Measurements from ENCODE around the gene TEAD3. TPM values are rescaled to one million over a fixed set of nuclear protein-coding genes. Genes with fewer than 3 reads are reported as not detected.
A peak's percentile ranks its signal among the peaks of the same experiment; 100 is the strongest.

The TEAD3 gene
- total RNA-seq, 2 experiments from 2014 or later = 1.4 to 1.5 TPM

DNA sequence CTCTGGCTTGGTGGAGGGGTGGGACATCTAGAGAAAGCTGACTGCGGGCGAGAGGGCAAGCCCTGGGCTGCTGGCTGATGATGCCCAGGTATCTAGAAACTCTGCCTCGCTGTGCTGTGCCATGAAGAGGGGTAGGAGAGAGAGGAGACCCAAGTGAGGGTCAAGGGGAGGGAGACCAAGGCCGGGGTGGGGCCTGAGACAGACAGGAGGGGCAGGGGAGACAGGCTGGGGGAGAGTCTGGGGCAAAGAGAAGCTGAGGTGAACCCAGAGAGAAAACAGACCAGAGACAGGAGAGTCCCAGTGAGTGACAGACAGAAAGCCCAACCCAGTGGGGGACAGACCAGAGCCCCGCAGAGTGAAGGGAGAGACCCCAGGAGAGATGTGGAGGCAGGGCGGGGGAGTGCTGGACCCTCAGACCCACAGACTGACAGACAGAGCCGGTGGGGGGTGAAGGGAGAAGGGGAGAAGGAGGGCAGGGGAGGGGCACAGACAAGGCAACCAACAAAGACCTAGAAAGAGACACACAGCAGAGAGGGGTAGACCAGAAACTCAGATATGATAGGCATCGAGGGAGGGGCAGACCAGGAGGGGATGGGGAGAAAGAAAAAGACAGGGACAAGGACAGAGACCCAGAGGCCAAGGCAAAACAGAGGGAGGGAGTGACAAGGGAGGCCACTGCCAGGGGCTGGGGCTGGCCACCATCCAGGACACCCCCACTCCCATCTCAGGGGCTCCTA lies 5.9 kb downstream of the TEAD3 start:
- Mint-ChIP-seq H3K4me3 (no peak overlapping the region), H3K9me3 (ENCODE audit: low read depth) (no peaks in the 10 kb centered on the region), H3K36me3 (ENCODE audit: low read depth) (no peaks in the 10 kb centered on the region), H3K27me3 (no peaks in the 10 kb centered on the region), H3K4me1 (peaks cover 10% of the 10 kb centered on the region), H3K27ac (no peak overlapping the region)
- ChIA-PET CTCF (interaction anchor here (1.9 kb wide), 1 partner anchor 19 kb away, joined by 4 read pairs; no protein-coding TSS in a partner anchor), POLR2A (no interaction called here)
- intact Hi-C loops (cut with DNase I, micrococcal nuclease) = no loop called here
- ATAC-seq (no peak), DNase-seq (no peak)

DNA sequence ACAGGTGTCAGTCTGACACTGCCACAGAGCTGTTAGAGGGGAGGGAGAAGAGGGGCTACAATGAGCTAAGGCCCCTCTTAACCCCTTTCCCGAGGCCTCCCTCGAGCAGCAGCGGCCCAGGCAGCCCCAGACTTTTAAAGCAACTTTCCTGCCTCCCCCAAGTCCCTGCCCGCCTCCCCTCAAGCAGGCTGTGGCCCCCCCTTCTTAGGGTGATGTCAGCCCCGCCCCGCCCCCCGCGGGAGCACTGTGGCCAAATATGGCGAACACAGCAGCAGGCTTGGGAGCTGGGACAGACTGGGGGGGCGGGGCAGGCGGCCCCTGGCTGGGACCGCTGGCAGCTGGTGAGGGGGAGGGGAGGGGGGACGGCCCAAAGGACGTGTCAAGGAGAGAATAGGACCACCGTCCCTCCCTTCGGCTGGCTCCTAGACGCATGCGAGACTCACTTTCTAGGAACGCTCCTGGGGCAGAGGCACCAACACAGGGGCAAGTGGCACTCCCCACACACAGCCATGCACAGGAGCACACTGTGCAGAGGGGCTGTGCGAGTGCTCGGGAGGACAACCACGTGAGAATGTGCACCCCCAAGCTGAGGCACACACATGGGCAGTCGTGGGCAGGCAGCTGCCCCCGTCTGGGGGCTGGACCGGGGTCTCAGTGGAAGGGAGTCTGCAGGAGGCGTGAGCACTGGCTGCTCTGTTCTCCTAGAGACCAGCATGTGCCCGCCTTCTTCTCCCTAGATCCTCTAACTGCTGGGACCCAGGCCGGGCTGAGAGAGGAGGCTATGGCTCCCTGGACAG lies 6.7 kb downstream of the TEAD3 start:
- Mint-ChIP-seq H3K9me3 (ENCODE audit: low read depth) (no peaks in the 10 kb centered on the region), H3K27ac (no peak overlapping the region), H3K27me3 (no peaks in the 10 kb centered on the region), H3K36me3 (ENCODE audit: low read depth) (no peaks in the 10 kb centered on the region), H3K4me1 (peaks cover 10% of the 10 kb centered on the region), H3K4me3 (no peak overlapping the region)
- DNase-seq (no peak), ATAC-seq (no peak)
- intact Hi-C loops (cut with DNase I, micrococcal nuclease) = no loop called here
- CTCF ChIA-PET = interaction anchor here (0.5 to 1.9 kb wide), 4 partner anchors 16 to 166 kb away, joined by 3 to 6 read pairs (median 4); no protein-coding TSS in a partner anchor
- POLR2A ChIA-PET = no interaction called here

DNA sequence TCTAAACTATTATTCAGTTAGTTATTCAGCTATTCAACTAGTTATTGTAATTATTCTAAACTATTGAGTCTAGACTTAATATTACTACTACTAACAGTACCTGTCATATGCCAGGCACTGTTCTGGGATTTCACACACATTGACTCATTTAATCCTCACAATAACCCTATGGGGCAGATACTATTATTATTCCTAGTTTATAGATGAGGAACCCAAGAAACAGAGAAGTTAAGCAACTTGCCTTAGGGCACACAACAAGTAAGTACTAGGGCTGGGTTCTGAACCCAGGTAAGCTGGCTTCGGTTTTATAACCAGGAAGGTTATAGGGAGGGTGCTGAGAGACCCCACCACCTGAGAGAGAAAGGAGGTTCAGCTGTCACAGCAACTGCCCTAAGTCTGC lies 7.8 kb downstream of the TEAD3 start:
- H3K4me1 Mint-ChIP-seq = peaks cover 9% of the 10 kb centered on the region
- H3K27ac Mint-ChIP-seq = no peak overlapping the region
- ChIA-PET CTCF (interaction anchor here (1.0 to 1.9 kb wide), 2 partner anchors 17 to 71 kb away, joined by 3 to 4 read pairs; no protein-coding TSS in a partner anchor), POLR2A (no interaction called here)
- H3K36me3 Mint-ChIP-seq (ENCODE audit: low read depth) = no peaks in the 10 kb centered on the region
- DNase-seq (no peak), ATAC-seq (no peak)
- H3K4me3 Mint-ChIP-seq = no peak overlapping the region
- H3K9me3 Mint-ChIP-seq (ENCODE audit: low read depth) = no peaks in the 10 kb centered on the region
- H3K27me3 Mint-ChIP-seq = no peaks in the 10 kb centered on the region
- intact Hi-C loops (cut with DNase I, micrococcal nuclease) = no loop called here

DNA sequence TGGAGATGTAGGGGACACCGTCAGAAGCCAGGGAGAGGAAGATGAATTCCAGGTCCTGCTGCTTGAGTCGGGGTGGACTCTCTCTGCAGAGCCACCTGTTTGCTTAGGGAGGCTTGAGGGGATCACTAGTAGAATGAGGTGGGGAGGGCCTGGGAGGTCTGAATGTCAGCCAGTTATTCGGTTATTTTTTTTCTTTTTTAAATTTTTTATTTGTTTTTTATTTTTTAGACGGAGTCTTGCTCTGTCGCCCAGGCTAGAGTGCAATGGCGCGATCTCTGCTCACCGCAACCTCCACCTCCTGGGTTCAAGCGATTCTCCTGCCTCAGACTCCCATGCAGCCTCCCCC lies 8.4 kb downstream of the TEAD3 start:
- Mint-ChIP-seq H3K9me3 (ENCODE audit: low read depth) (no peaks in the 10 kb centered on the region), H3K27ac (no peak overlapping the region), H3K36me3 (ENCODE audit: low read depth) (no peaks in the 10 kb centered on the region), H3K4me3 (no peak overlapping the region), H3K4me1 (peaks cover 6% of the 10 kb centered on the region), H3K27me3 (no peaks in the 10 kb centered on the region)
- ChIA-PET POLR2A (no interaction called here), CTCF (interaction anchor here (1.0 kb wide), 1 partner anchor 70 kb away, joined by 3 read pairs; no protein-coding TSS in a partner anchor)
- ATAC-seq (no peak), DNase-seq (no peak)
- intact Hi-C loops (cut with DNase I, micrococcal nuclease) = no loop called here

DNA sequence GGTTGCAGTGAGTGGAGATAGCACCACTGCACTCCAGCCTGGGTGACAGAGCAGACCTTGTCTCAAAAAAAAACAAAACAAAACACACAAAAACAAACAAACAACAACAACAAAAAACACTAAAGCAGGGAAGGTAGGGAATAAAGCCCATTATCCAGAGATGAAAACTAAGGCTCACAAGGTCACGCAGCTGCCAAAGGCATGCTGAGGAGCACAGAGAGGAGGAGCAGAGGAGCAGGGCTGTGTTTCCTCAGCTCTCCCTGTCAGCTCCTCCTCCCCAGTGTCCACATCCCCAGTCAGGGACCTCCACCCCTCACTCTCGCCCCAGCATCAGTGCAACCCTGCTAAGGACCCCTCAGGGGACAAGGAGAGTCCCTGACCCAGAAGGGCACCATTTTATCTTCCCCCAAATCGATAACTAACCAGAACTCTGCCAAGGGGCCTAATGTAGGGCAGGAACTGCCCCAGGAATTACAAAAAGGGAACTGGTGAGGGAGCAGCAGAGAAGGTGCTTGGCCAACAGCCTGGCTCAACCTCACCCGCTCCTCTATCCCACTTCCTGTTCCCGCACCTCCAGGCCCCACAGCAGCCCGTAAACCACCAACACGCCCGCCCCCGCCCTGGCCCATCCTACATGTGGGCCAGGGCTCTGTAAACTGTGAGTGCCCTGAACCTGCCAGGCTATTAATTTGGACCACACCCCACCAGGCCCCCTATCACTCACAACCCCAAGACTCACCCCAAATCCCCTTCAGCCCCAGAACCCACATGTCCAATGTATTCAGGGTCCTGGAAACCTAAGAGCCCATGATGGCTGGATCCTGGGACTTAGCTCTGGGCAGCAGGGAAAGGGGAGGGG lies 9.0 kb downstream of the TEAD3 start:
- Mint-ChIP-seq H3K4me1 (peaks cover 6% of the 10 kb centered on the region), H3K9me3 (ENCODE audit: low read depth) (no peaks in the 10 kb centered on the region), H3K4me3 (no peak overlapping the region), H3K27me3 (no peaks in the 10 kb centered on the region), H3K36me3 (ENCODE audit: low read depth) (no peaks in the 10 kb centered on the region), H3K27ac (no peak overlapping the region)
- DNase-seq (no peak), ATAC-seq (peak; percentile 36)
- ChIA-PET POLR2A (no interaction called here), CTCF (interaction anchor here (0.5 kb wide), 1 partner anchor 146 kb away, joined by 3 read pairs; no protein-coding TSS in a partner anchor)
- intact Hi-C loops (cut with DNase I, micrococcal nuclease) = no loop called here

DNA sequence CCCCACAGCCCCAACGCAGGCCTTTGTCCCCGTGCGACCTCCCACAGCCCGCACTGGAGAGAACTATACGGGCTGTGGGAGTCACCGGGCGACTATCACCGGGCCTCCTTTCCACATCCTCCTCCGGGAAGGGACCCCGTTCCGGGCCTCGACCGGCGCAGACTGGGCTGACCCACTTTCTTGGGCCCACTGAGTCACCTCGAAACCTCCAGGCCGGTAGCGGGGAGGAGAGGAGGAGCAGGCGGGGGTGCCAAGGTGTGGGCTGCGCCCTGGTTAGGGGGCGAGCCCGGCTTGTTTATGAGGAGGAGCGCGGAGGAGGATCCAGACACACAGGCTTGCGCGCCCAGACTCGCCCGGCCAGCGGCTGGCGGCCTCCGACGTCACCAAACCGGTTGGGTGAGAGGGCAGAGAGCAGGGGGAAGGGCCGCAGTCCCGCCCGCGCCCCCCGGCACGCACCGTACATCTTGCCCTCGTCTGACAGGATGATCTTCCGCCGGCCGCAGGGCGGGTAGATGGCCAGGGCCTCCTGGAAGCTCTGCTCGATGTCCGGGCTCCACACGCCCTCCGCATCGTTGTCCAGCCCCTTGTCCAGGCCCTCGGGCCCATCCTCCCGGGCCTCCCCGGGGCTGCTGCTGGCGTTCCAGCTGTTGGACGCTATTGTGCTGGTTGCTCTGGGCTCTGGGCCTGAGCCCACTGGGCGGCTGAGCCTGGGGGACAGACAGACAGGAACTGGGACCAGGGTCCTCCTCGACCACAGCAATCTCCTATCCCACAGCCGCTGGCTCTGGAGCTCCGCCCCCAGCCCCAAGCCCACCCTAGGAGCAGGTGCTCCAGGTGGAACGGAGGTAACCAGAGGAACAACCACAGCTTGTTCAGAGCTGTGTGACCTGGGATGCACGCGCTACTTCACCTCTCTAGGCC lies 10.6 kb downstream of the TEAD3 start:
- ATAC-seq (no peak), DNase-seq (no peak)
- ChIA-PET POLR2A (interaction anchor here (1.0 kb wide), 1 partner anchor 15 kb away, joined by 3 read pairs; no protein-coding TSS in a partner anchor), CTCF (no interaction called here)
- intact Hi-C loops (cut with DNase I, micrococcal nuclease) = no loop called here
- Mint-ChIP-seq H3K4me1 (peaks cover 6% of the 10 kb centered on the region), H3K4me3 (no peak overlapping the region), H3K36me3 (ENCODE audit: low read depth) (no peaks in the 10 kb centered on the region), H3K9me3 (ENCODE audit: low read depth) (no peaks in the 10 kb centered on the region), H3K27ac (no peak overlapping the region), H3K27me3 (no peaks in the 10 kb centered on the region)

DNA sequence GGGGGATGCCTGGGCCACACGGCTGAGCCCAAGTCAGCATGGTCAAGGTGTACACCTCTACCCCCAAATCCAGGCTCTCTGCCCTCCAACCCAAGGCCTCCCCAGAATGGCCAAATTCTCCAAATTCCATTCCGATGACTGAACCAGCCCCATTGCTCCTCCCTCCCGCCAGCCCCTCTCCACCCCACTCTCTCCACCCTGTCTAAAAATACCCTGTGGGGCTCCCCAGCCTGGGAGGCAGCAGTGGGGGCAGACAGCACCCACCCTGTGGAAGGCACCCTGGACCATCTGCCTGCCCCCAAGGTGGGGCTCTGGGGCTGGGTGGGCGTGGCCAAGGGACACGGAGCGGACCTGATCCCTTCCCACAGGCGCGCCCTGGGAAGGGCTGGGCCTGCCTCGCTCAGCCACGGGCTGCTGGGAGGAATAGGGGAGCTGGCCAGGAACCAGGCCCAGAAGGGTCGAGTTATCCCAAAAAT lies 11.4 kb downstream of the TEAD3 start:
- intact Hi-C loops (cut with DNase I, micrococcal nuclease) = no loop called here
- Mint-ChIP-seq H3K9me3 (ENCODE audit: low read depth) (no peaks in the 10 kb centered on the region), H3K36me3 (ENCODE audit: low read depth) (no peaks in the 10 kb centered on the region), H3K27ac (no peak overlapping the region), H3K27me3 (no peaks in the 10 kb centered on the region), H3K4me1 (peaks cover 6% of the 10 kb centered on the region), H3K4me3 (no peak overlapping the region)
- ChIA-PET POLR2A (no interaction called here), CTCF (no interaction called here)
- no peak for ATAC-seq
- DNase-seq = no peak

DNA sequence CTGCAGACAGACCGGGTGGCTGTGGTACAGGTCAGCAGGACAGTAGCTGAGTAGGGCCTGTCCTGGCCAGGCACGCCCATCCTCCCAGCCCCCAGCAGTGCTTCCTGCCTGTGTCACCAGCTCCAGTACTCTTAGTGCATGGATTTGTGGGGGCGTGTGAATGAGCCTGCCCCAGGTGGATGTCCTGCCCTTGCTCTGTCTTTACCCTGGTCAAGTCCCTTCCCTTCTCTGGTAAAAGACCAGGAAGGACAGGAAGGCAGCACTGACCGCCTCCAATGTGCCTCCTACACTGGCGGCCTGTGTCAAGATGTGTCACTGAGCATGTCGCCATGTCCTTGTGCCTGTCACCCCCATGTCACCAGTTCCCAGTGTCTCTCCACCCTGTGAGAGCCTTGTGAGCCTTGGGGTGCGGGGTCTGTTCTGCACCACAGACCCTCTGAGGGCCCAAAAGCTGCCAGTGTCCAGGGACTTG lies 11.9 kb downstream of the TEAD3 start:
- Mint-ChIP-seq H3K27ac (no peak overlapping the region), H3K27me3 (no peaks in the 10 kb centered on the region), H3K9me3 (ENCODE audit: low read depth) (no peaks in the 10 kb centered on the region), H3K4me3 (no peak overlapping the region), H3K4me1 (peaks cover 6% of the 10 kb centered on the region), H3K36me3 (ENCODE audit: low read depth) (no peaks in the 10 kb centered on the region)
- POLR2A ChIA-PET = interaction anchor here (0.8 kb wide), 1 partner anchor 11 kb away, joined by 4 read pairs; no protein-coding TSS in a partner anchor
- intact Hi-C loops (cut with DNase I, micrococcal nuclease) = no loop called here
- ATAC-seq (no peak), DNase-seq (no peak)
- CTCF ChIA-PET = no interaction called here

DNA sequence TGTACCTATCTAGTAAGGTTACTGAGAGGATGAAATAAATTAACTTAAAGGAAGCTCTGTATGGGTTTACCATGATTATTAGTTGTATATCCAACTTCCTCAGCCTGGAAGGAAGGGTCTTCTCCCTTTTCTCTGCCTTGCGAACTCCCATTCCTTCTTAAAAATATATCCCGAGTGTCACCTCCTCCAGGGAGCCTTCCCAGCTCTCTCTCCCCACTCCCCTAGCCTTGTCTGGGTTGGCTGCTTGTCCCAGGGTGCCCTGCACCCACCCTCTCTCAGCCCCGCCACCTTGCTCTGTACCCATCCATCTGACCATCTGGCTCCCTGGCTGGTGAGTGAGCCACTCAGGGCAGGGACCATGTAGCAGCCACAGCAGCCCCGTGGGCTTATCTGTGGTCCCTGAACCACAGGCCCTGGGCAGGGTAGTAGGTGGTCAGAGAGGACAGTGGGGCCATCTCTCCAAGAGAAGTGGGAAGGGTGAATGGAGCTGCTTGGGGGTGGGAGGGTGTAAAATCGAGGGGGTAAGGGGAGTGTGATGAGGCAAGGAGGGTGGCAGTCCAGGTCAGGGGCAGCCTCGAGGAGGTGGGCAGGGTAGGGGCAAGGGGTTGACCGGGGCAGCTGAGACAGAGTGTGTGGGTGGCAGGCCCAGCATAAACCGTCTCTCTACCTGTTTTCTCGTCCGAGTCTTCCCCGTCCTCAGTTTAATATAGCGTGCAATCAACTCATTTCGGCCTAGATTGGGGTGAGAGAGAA lies 12.8 kb downstream of the TEAD3 start:
- ATAC-seq = no peak
- ChIA-PET POLR2A (interaction anchor here (0.8 kb wide), 1 partner anchor 10 kb away, joined by 4 read pairs; no protein-coding TSS in a partner anchor), CTCF (interaction anchor here (0.6 to 0.7 kb wide), 2 partner anchors 13 to 190 kb away, joined by 3 to 4 read pairs; no protein-coding TSS in a partner anchor)
- Mint-ChIP-seq H3K4me3 (no peak overlapping the region), H3K4me1 (peaks cover 6% of the 10 kb centered on the region), H3K9me3 (ENCODE audit: low read depth) (no peaks in the 10 kb centered on the region), H3K36me3 (ENCODE audit: low read depth) (no peaks in the 10 kb centered on the region), H3K27ac (no peak overlapping the region), H3K27me3 (no peaks in the 10 kb centered on the region)
- intact Hi-C loops (cut with DNase I, micrococcal nuclease) = no loop called here
- no peak for DNase-seq

DNA sequence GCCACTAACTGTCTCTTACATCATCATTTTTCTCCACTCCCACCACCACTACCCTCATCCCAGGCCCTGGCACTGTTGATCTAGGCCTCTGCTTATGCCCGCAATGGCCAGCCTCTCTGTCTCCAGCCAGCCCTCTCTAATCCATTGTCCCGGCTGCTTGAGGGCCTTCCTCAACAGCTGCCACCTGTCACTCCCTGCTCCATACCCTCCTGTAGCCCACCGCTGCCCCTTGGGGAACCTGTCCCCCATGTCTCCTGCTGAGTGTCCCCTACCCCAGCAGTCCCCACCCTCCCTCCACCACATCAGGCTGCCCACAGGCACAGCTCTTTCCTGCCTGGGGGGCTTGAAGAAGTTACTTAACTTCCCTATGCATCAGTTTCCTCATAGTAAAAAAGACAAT lies 13.4 kb downstream of the TEAD3 start:
- no peaks in the 10 kb centered on the region for H3K36me3 Mint-ChIP-seq (ENCODE audit: low read depth)
- ChIA-PET CTCF (interaction anchor here (0.6 to 1.1 kb wide), 2 partner anchors 34 to 189 kb away, joined by 3 read pairs; no protein-coding TSS in a partner anchor), POLR2A (no interaction called here)
- no peak for ATAC-seq
- DNase-seq = no peak
- no peak overlapping the region for H3K27ac Mint-ChIP-seq
- no peaks in the 10 kb centered on the region for H3K9me3 Mint-ChIP-seq (ENCODE audit: low read depth)
- peaks cover 6% of the 10 kb centered on the region for H3K4me1 Mint-ChIP-seq
- no peaks in the 10 kb centered on the region for H3K27me3 Mint-ChIP-seq
- intact Hi-C loops (cut with DNase I, micrococcal nuclease) = no loop called here
- H3K4me3 Mint-ChIP-seq = no peak overlapping the region

Data from activated CD4-positive, alpha-beta T cell treated with anti-CD3 and anti-CD28 coated beads for 36 hours (primary cell).